Aorta (tissue), 5 donors: Measurements from ENCODE around the gene NRIP3. TPM values are rescaled to one million over a fixed set of nuclear protein-coding genes. Genes with fewer than 3 reads are reported as not detected.
"Not testable (repeated sequence)": the region's sequence is repeated elsewhere in the genome, so short reads cannot be mapped to it uniquely, and the experiment has no call there.

Source experiments
- ATAC-seq: fragments of 200-7000 bp; cut with Tn5 transposase; one replicate; pipeline ENCODE4 v1.9.1; 2022; ENCODE audit warnings: moderate library complexity; ENCODE audit not compliant: low FRiP score
- DNase-seq, 2 donors: peaks; one replicate each; pipeline ENCODE4 v3.0.0-alpha.2; 2020
- H3K27ac ChIP-seq, 2 donors: one replicate each; pipeline ENCODE4 v1.5.1; 2013; ENCODE audit warnings: low read length in 2 of 2, mild to moderate bottlenecking in 2 of 2, moderate library complexity in 2 of 2, control low read depth in 1 of 2, inconsistent platforms in 1 of 2, low read depth in 1 of 2
- H3K27me3 ChIP-seq, 2 donors: one replicate each; pipeline ENCODE4 v1.6.1; 2013; ENCODE audit warnings: control low read depth in 1 of 2, low read length in 1 of 2, mild to moderate bottlenecking in 1 of 2, moderate library complexity in 1 of 2; ENCODE audit not compliant: insufficient read depth in 2 of 2, control insufficient read depth in 1 of 2
- H3K36me3 ChIP-seq, 2 donors: one replicate each; pipeline ENCODE4 v1.6.1; 2013; ENCODE audit warnings: control low read depth in 1 of 2, low read length in 1 of 2, mild to moderate bottlenecking in 1 of 2; ENCODE audit not compliant: insufficient read depth in 2 of 2, control insufficient read depth in 1 of 2
- H3K4me1 ChIP-seq, 2 donors: one replicate each; pipeline ENCODE4 v1.6.1; 2013; ENCODE audit warnings: low read length in 2 of 2, control low read depth in 1 of 2, mild to moderate bottlenecking in 1 of 2, moderate library complexity in 1 of 2; ENCODE audit not compliant: insufficient read depth in 2 of 2, control insufficient read depth in 1 of 2
- H3K4me3 ChIP-seq, 2 donors: one replicate each; pipeline ENCODE4 v1.5.1; 2013; ENCODE audit warnings: low read length in 2 of 2, control low read depth in 1 of 2, mild to moderate bottlenecking in 1 of 2
- H3K9me3 ChIP-seq: one replicate; pipeline ENCODE4 v1.6.1; 2013; ENCODE audit warnings: mild to moderate bottlenecking, low read length; ENCODE audit not compliant: control insufficient read depth
- WGBS, 2 donors: extraction: QIAGEN DNeasy Blood & Tissue Kit; methylation state at CpG; one replicate each; pipeline ENCODE4 v1.1.7; 2013; 5-methylcytosine and 5-hydroxymethylcytosine counted together
- intact Hi-C, 2 donors: fragments of 100-400 bp; cut with DNase I; formaldehyde crosslinking; loops; one replicate each; pipeline versions ENCODE4 v1.14.2 to v1.15.0; 2022
- polyA plus RNA-seq, 2 donors: library from polyadenylated mRNA; stranded (reverse); fragments of 200-250 nt; gene quantifications; one replicate each; pipeline ENCODE4 v1.2.3, GENCODE V29; 2013
- total RNA-seq, 2 donors: library from RNA; stranded (reverse); fragmentation: NEBNext Ultra II Directional; extraction: Animal tissue kit (Norgen Biotek cat#: 25700); gene quantifications; one replicate each; pipeline ENCODE4 v1.2.1, GENCODE V29; 2021
- donor health status: healthy with polysubstance abuse.
- donor health status: Bipolar disorder and iron deficiency.
- donor health status: DM: no; HTN: no; CAD: no.
- donor health status: DM: no; HTN: no; CAD: no.
- donor health status: DM: yes; HTN: yes; CAD: no.

The NRIP3 gene
- total and polyA plus RNA-seq, 4 donors = 0.63 to 2.6 (median 1.6) TPM

DNA sequence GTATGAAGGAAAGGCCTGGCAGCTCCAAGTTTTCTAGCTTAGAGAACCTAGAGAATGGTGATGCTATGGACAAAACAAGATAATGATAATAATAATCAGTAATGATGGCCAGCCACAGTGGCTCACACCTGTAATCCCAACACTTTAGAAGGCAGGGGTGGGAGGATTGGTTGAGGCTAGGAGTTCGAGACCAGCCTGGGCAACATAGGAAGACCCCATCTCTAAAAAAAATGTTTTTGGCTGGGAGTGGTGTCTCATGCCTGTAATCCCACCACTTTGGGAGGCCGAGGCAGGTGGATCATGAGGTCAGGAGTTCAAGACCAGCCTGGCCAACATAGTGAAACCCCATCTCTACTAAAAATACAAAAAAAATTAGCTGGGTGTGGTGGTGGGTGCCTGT, 68.0 kb downstream of the NRIP3 start:
- ATAC-seq, DNase-seq, H3K27me3 ChIP-seq, H3K36me3 ChIP-seq, H3K4me3 ChIP-seq, H3K9me3 ChIP-seq, intact Hi-C loops, H3K27ac ChIP-seq, H3K4me1 ChIP-seq: not testable (repeated sequence)
- WGBS, 2 donors = 92 to 95% methylated on average over 2 of the region's 2 CpGs

DNA sequence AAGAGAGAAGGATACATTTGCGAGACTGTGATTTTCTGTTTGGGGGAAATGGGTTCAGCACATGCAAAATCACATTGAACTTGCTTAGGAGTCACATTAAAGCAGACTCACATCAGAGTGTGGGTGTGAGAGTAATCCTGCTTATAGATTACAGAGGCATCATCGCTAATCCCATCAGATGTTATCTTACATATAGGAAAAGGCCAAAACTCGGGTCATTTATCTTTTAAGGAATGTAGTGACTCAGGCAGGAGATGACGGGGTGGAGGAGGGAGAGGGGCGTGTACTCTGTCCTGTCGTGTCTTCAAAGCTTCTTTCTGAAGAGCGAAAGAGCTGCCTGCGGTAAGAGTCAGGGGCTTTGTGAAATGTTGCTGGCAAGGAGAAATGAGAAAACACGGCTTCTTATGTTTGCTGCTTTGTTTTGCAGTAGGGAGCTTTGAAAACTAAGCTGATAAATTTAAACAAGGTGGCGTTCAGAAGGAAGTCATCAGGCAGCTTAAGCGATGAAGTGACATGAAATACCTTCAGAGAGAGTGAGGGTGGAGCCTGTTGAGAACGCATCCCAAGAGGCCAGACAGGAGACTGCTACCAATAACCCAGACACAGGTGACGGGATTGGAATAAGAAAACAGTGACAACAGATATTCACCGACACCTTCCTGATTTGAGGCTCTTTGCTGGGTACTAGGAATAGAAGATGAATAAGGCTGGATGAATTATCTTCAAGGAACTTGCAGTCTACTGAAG, 68.9 kb downstream of the NRIP3 start:
- intact Hi-C loops = no loop called here
- Histone ChIP-seq H3K9me3 (no peaks in the 10 kb centered on the region), H3K27me3 (no peaks in the 10 kb centered on the region), H3K4me1 (no peaks in the 10 kb centered on the region), H3K36me3 (no peaks in the 10 kb centered on the region), H3K4me3 (no peak overlapping the region), H3K27ac (no peak overlapping the region)
- 63% methylated on average over 14 of the region's 14 CpGs for WGBS, 2 donors
- ATAC-seq (no peak), DNase-seq (no peak)

DNA sequence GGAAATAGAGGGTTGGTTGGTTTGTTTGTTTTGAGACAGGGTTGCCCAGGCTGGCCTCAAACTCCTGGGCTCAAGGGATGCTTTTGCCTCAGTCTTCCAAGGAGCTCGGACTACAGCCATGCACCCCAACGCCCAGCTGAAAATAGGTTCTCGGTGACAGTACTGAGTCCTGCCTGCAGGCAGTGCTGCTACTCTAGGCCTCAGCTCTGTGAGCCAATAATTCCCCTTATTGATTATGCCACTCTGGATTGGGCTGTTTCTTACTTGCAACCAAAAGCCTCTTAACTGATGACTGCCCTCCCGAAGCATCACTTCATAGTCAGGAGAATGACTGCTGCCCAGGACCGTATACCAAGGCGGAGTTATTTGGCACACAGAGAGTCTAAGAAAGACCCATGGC, 69.9 kb downstream of the NRIP3 start:
- H3K36me3 ChIP-seq = no peaks in the 10 kb centered on the region
- ATAC-seq (no peak), DNase-seq (no peak)
- intact Hi-C loops = no loop called here
- WGBS, 2 donors = 94 to 95% methylated on average over 6 of the region's 6 CpGs
- no peak overlapping the region for H3K4me3 ChIP-seq
- no peak overlapping the region for H3K27ac ChIP-seq
- no peaks in the 10 kb centered on the region for H3K27me3 ChIP-seq
- no peaks in the 10 kb centered on the region for H3K9me3 ChIP-seq
- no peaks in the 10 kb centered on the region for H3K4me1 ChIP-seq

DNA sequence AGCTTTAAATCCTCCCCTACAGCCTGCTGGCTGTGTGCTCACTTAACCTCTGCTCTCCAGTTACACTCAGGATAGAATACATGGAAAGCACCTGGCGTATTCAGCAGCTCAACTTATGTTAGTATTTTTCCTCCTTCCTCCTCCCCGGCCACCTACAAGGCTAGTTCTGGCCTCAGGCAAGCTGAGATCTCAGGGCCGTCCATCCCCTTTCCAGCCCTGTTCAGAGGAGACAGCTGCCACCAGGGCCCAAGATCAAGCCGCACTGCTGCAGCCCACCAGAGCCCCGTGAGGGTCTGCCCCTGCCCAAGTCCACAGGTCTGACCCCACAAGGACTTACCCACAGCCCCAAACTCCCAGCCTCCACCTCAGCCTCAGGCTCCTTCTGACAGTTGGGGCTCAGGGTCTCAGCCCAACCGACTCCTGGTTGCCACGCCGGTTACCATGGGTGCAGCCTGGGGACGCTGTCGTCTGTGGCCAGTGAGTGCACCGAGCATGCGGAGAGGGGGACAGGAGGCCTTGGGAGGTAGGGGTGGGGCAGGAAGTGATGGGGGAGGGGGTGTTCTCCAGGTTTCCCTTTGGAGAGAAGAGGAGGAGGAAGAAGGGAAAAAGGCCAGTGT, 71.1 kb downstream of the NRIP3 start, which contains the start of gene C11orf16:
C11orf16 (minus strand) TSS at position 384 of the 617 bp plus-strand sequence. CDS start 639 bp downstream, outside the sequence.
- H3K27ac ChIP-seq = no peak within 1 kb of the TSS
- no peak for ATAC-seq
- H3K36me3 ChIP-seq = no peaks in the 10 kb centered on the region
- no peaks in the 10 kb centered on the region for H3K27me3 ChIP-seq
- DNase-seq = no peak
- intact Hi-C loops = no loop called here
- WGBS, 2 donors = 77 to 83% methylated on average over 12 of the region's 12 CpGs
- no peak within 1 kb of the TSS for H3K4me3 ChIP-seq
- H3K9me3 ChIP-seq = no peaks in the 10 kb centered on the region
- H3K4me1 ChIP-seq = no peaks in the 10 kb centered on the region

Other genes starting within 250 kb of the NRIP3 start
- 10 to 100 TPM; 15.6 to 25.3 TPM for gene AKIP1, start 92.8 kb downstream of the NRIP3 start, total RNA-seq
- 10 to 100 TPM; 36.1 to 52.2 TPM for gene AKIP1, start 92.8 kb downstream of the NRIP3 start, polyA plus RNA-seq
- not detected for gene C11orf16, start 71.1 kb downstream of the NRIP3 start, total RNA-seq
- gene C11orf16, start 71.1 kb downstream of the NRIP3 start, polyA plus RNA-seq = not detected
- not detected for gene ASCL3, start 61.0 kb downstream of the NRIP3 start, total RNA-seq
- not detected for gene ASCL3, start 61.0 kb downstream of the NRIP3 start, polyA plus RNA-seq
- gene TMEM9B, start 39.6 kb downstream of the NRIP3 start, total RNA-seq = 10 to 100 TPM; 23.6 to 26.0 TPM
- 10 to 100 TPM; 20.8 to 28.7 TPM for gene TMEM9B, start 39.6 kb downstream of the NRIP3 start, polyA plus RNA-seq
- 1 to 10 TPM; 2.8 to 6.0 TPM for gene SCUBE2, start 87.6 kb upstream of the NRIP3 start, total RNA-seq
- gene SCUBE2, start 87.6 kb upstream of the NRIP3 start, polyA plus RNA-seq = 1 to 10 TPM; 2.4 to 4.8 TPM